Upper lobe of left lung (tissue), 6 donors: ENCODE results near the gene BCL2A1. TPM values are rescaled to one million over a fixed set of nuclear protein-coding genes. Genes with fewer than 3 reads are reported as not detected.
"Not testable (repeated sequence)": the region's sequence is repeated elsewhere in the genome, so short reads cannot be mapped to it uniquely, and the experiment has no call there.

Experiments used
- ATAC-seq, 2 donors: fragments of 200-7000 bp; cut with Tn5 transposase; one replicate each; pipeline ENCODE4 v1.9.1; 2022; ENCODE audit warnings: mild to moderate bottlenecking in 2 of 2, moderate library complexity in 2 of 2; ENCODE audit not compliant: low FRiP score in 2 of 2
- DNase-seq, 2 donors: peaks; one replicate each; pipeline ENCODE4 v3.0.0-alpha.2; 2019 to 2020
- H3K27ac ChIP-seq, 4 donors: fragments of 200-600 bp; sonication (generic); one replicate each; pipeline ENCODE4 v1.5.1; 2016 to 2019
- H3K27me3 ChIP-seq, 4 donors: fragments of 200-600 bp; sonication (generic); one replicate each; pipeline ENCODE4 v1.5.1; 2017 to 2019
- H3K36me3 ChIP-seq, 4 donors: fragments of 200-600 bp; sonication (generic); one replicate each; pipeline ENCODE4 v1.5.1; 2016 to 2019
- H3K4me1 ChIP-seq, 4 donors: fragments of 200-600 bp; sonication (generic); one replicate each; pipeline ENCODE4 v1.5.1; 2018 to 2019
- H3K4me3 ChIP-seq, 4 donors: fragments of 200-600 bp; sonication (generic); one replicate each; pipeline ENCODE4 v1.5.1; 2017 to 2019; ENCODE audit warnings: mild to moderate bottlenecking in 2 of 4, moderate library complexity in 1 of 4
- H3K9me3 ChIP-seq, 4 donors: fragments of 200-600 bp; sonication (generic); one replicate each; pipeline ENCODE4 v1.5.1; 2018 to 2019
- EP300 ChIP-seq, 4 donors: sonication (generic); formaldehyde crosslinking; IDR thresholded peaks; one replicate each; pipeline ENCODE4 v1.5.1; 2017; ENCODE audit warnings: antibody characterized with exemption in 4 of 4, control low read depth in 2 of 4
- POLR2A ChIP-seq, 4 donors: fragments of 450-650 bp; IDR thresholded peaks; one replicate each; pipeline ENCODE4 v1.5.1; 2016 to 2017; ENCODE audit warnings: antibody characterized with exemption in 4 of 4, mild to moderate bottlenecking in 2 of 4
- POLR2AphosphoS5 ChIP-seq, 2 donors: sonication (generic); formaldehyde crosslinking; IDR thresholded peaks; one replicate each; pipeline ENCODE4 v1.5.1; 2017; ENCODE audit warnings: antibody characterized with exemption in 2 of 2
- WGBS, 2 donors: methylation state at CpG; one replicate each; pipeline ENCODE4 v1.1.5; 2017 to 2018; 5-methylcytosine and 5-hydroxymethylcytosine counted together
- total RNA-seq, 6 donors: library from RNA; depleted of rRNA in 4 of 6; stranded (reverse); fragments of >200 nt in 4 of 6; gene quantifications; one replicate each; pipeline versions ENCODE4 v1.1.0 to v1.2.1, GENCODE V29; 2016 to 2021
- TF ChIP-seq, protein P1 (sequence below), 6 experiments: fragments of 450-650 bp in 4 of 6; fragments of 200-600 bp in 2 of 6; sonication (generic) in 2 of 6; IDR thresholded peaks; one replicate each; pipeline ENCODE4 v1.5.1; 2016 to 2019; ENCODE audit warnings: antibody characterized with exemption in 6 of 6
- donor health status: DM: no; HTN: no; CAD: no; lungs with moderate emphysema.
- donor health status: DM: no; HTN: yes; CAD: no; lungs with severe emphysema.

BCL2A1 gene
- total RNA-seq, 6 donors from 2014 or later: 11.5 to 81.9 (median 43.7) TPM

DNA sequence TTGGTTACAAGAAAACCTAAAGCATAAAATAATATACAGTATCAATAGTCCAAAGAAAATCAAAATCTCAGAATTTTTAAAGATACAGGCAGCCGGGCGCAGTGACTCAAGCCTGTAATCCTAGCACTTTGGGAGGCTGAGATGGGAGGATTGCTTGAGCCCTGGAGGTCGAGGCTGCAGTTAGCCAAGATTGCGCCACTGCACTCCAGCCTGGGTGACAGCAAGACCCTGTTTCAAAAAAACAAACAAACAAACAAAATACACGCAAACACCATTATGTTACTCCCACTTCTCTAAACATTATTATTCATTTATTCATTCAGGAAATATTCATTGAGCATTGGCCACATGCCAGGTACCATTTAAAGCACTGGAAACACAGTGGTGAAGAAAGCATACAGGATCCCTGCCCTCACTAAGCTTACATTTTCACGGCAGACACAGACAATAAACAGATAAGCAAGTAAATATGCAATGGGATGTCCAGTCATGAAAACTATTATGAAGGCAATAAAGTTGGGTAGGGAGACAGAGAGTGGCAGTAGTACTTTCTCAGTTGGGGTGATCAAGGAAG lies 6.7 kb downstream of the BCL2A1 start:
- no peak overlapping the region for H3K4me3 ChIP-seq
- DNase-seq (no peak), ATAC-seq (no peak)
- WGBS, 2 donors: 87 to 91% methylated on average over 6 of the region's 6 CpGs
- H3K4me1 ChIP-seq: peaks cover 0 to 15% (median 8%) of the 10 kb centered on the region in 4 donors
- H3K27me3 ChIP-seq: no peaks in the 10 kb centered on the region
- TF ChIP-seq POLR2AphosphoS5 (IDR thresholded peaks at IDR 0.05) (no peak), EP300 (IDR thresholded peaks at IDR 0.05) (no peak), POLR2A (IDR thresholded peaks at IDR 0.05) (no peak)
- TF ChIP-seq, protein P1, sequence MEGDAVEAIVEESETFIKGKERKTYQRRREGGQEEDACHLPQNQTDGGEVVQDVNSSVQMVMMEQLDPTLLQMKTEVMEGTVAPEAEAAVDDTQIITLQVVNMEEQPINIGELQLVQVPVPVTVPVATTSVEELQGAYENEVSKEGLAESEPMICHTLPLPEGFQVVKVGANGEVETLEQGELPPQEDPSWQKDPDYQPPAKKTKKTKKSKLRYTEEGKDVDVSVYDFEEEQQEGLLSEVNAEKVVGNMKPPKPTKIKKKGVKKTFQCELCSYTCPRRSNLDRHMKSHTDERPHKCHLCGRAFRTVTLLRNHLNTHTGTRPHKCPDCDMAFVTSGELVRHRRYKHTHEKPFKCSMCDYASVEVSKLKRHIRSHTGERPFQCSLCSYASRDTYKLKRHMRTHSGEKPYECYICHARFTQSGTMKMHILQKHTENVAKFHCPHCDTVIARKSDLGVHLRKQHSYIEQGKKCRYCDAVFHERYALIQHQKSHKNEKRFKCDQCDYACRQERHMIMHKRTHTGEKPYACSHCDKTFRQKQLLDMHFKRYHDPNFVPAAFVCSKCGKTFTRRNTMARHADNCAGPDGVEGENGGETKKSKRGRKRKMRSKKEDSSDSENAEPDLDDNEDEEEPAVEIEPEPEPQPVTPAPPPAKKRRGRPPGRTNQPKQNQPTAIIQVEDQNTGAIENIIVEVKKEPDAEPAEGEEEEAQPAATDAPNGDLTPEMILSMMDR (IDR thresholded peaks at IDR 0.05): no peak
- no peaks in the 10 kb centered on the region for H3K36me3 ChIP-seq
- H3K9me3 ChIP-seq: no peaks in the 10 kb centered on the region
- H3K27ac ChIP-seq: peak overlapping the region in 2 of 4 donors; percentile 3 to 23

DNA sequence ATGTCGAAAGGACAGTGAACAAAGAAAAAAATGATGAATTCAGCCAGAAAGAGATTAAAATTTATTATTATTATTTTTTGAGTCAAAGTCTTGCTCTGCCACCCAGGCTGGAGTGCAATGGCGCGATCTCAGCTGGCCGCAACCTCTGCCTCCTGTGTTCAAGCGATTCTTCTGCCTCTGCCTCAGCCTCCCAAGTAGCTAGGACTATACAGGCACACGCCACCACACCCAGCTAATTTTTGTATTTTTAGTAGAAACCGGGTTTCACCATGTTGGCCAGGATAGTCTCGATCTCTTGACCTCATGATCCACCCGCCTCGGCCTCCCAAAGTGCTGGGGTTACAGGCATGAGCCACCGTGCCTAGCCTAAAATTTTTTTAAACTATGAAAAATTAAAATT lies 8.1 kb downstream of the BCL2A1 start:
- whole genome bisulfite sequencing, 2 donors: 94 to 96% methylated on average over 11 of the region's 11 CpGs
- not testable (repeated sequence) for DNase-seq

DNA sequence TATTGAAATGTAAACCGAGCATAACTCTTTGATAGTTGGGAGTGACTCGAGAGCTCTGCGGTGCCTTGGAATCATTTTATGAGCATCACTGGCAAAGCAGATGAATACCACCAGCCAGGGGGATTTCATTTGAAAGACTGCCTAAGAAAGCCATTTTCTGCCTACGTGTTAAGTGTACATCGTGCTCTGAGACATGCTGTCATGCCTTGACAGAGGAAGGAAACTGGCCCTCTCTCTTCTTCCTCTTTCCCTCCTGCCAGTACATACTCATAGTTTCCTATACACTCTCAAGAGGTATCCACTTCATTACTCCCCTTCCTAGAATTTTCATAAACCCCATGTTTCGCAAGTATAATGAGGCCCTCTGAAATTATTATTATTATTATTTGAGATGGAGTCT lies 8.8 kb downstream of the BCL2A1 start:
- Histone ChIP-seq H3K4me3 (no peak overlapping the region), H3K36me3 (no peaks in the 10 kb centered on the region), H3K9me3 (no peaks in the 10 kb centered on the region), H3K27ac (peak overlapping the region in 3 of 4 donors; percentile 25 to 76 (median 53)), H3K27me3 (no peaks in the 10 kb centered on the region), H3K4me1 (peaks cover 0 to 13% (median 5%) of the 10 kb centered on the region in 4 donors)
- ATAC-seq (peak; percentile 65 to 71), DNase-seq (peak in 1 of 2 donors; percentile 42)
- WGBS, 2 donors: 72 to 77% methylated on average over 6 of the region's 6 CpGs
- TF ChIP-seq EP300 (IDR thresholded peaks at IDR 0.05) (peak in 1 of 4 donors; percentile 41), POLR2A (IDR thresholded peaks at IDR 0.05) (peak in 1 of 4 donors; percentile 14), POLR2AphosphoS5 (IDR thresholded peaks at IDR 0.05) (peak in 1 of 2 donors; percentile 45)
- TF ChIP-seq, protein P1 (IDR thresholded peaks at IDR 0.05): no peak

More for the DNA sequence above, 8.1 kb downstream of the BCL2A1 start:
- H3K4me3 ChIP-seq, H3K27me3 ChIP-seq, ATAC-seq, H3K36me3 ChIP-seq, H3K9me3 ChIP-seq: not testable (repeated sequence)
- peaks cover 0 to 15% (median 8%) of the 10 kb centered on the region in 4 donors for H3K4me1 ChIP-seq
- H3K27ac ChIP-seq: peak overlapping the region in 1 of 4 donors; percentile 76

DNA sequence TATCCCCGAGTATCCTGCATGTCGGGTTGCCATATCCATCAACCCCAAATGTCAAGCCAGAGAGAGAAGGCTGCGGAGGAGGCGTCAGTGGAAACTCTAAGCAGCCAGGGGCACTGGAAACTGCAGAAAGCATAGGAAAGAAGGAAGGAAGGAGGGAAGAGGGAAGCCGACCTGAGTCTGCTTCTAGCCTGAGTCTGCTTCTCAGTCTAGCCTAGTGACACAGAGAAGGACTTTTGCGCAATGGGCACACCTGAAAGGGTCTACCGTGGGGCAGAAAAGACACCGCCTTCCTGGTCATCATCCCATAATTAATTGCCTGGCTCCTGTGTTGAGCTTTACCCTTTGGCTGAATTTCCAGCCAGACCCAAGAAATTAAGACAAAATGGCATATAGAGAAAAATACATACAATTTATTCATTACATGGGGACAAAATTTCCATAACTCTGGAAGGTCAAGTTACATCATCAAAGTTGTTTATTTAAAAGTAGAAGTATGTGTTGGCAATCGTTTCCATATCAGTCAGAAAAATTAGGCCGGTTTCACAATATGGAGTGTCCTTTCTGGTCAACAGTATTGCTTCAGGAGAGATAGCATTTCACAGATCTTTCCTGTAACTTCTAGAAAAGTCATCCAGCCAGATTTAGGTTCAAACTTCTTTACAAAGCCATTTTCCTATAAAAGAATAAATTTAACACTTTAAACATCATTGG lies 10.3 kb downstream of the BCL2A1 start:
- Histone ChIP-seq H3K36me3 (no peaks in the 10 kb centered on the region), H3K27me3 (no peaks in the 10 kb centered on the region), H3K4me1 (peaks cover 0 to 10% (median 4%) of the 10 kb centered on the region in 4 donors), H3K27ac (peak overlapping the region in 3 of 4 donors; percentile 48 to 76 (median 60)), H3K4me3 (no peak overlapping the region), H3K9me3 (no peaks in the 10 kb centered on the region)
- no peak for ATAC-seq
- no peak for DNase-seq
- 61 to 67% methylated on average over 10 of the region's 10 CpGs for WGBS, 2 donors
- TF ChIP-seq POLR2A (IDR thresholded peaks at IDR 0.05): no peak
- TF ChIP-seq EP300 (IDR thresholded peaks at IDR 0.05): peak in 2 of 4 donors; percentile 59 to 94

DNA sequence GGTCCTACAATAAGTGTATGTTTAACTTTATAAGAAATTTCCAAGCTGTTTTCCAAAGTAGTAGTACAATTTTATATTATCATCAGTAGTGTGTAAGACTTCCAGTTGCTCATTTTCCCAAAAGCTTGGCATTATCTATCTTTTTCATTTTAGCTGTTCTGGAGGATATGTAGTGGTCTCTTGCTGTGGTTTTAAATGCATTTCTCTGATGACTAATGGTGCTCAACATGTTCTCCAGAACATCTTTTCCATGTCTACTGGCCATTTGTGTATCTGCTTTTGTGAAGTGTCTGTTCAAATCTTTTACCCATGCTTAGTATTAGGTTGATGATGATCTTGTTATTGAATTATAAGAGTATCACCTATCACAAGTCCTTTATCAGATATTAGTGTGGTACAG lies 13.3 kb downstream of the BCL2A1 start:
- Histone ChIP-seq H3K9me3 (no peaks in the 10 kb centered on the region), H3K27me3 (no peaks in the 10 kb centered on the region), H3K4me1 (peaks cover 0 to 25% (median 13%) of the 10 kb centered on the region in 4 donors), H3K4me3 (no peak overlapping the region), H3K36me3 (no peaks in the 10 kb centered on the region), H3K27ac (no peak overlapping the region)
- no peak for ATAC-seq
- no peak for DNase-seq
- TF ChIP-seq POLR2A (IDR thresholded peaks at IDR 0.05) (no peak), EP300 (IDR thresholded peaks at IDR 0.05) (no peak), POLR2AphosphoS5 (IDR thresholded peaks at IDR 0.05) (no peak)
- TF ChIP-seq, protein P1 (IDR thresholded peaks at IDR 0.05): no peak
